Stimulated activated CD8-positive, alpha-beta memory T cell treated with anti-CD3 and anti-CD28 coated beads, Interleukin-12 subunit alpha, Interleukin-12 subunit beta, amount 100 ng/mL, for 1 hour (primary cell): ENCODE measurements around the gene APOBEC3B.
"Not testable (repeated sequence)": the region's sequence is repeated elsewhere in the genome, so short reads cannot be mapped to it uniquely, and the experiment has no call there.

Source experiments
- DNase-seq: peaks from one replicate; pipeline ENCODE4 v3.0.0-alpha.2; 2020; ENCODE audit warnings: low read depth

APOBEC3B gene

DNA sequence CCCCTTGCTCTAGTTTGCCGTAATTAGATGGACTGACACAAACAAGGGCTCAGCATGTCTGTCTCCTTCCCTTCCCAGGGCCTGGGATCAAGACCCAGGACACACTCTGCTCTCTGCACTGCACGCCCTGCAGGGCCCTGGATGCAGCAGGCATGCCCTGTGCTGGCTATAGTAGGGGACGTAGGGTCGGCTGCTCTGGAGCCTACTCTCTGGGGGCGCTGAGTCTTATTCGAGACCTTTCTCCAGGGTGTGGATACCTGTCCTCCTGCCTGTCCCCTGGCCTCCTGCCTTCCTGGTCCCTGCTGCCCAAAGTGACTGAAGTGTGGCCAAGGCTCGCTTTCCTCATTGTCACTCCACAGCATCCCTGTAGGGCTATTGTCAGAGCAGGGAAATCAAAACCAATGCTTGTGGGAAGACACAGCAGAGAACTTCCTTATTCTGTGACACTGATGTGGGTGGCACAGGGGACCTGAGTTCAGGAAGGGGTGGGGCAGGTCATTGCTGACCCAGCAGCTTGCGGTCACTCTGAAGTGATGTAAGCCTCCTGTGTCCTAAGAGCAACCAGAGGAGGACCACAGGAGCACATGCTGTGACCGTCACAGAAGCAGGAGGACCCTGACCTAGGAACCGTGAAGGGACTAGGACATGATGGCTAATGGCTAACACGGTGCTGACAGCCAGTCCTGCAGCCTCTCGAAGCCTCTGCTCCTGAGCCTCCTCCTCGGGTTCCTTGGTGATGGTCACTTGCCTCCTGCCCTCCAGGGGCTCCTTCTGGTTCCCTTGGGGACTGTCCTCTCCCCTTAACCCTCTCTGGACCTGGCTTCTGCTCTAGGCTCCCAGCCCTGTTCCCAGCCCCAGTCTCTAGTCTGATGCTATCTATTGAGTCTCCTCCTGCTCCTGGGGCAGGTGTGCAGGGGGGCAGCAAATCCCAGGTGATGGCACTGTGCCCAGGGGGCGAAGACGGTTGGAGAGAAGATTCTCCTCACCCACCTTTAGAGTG, 14.4 kb upstream of the APOBEC3B start:
- no peak for DNase-seq

DNA sequence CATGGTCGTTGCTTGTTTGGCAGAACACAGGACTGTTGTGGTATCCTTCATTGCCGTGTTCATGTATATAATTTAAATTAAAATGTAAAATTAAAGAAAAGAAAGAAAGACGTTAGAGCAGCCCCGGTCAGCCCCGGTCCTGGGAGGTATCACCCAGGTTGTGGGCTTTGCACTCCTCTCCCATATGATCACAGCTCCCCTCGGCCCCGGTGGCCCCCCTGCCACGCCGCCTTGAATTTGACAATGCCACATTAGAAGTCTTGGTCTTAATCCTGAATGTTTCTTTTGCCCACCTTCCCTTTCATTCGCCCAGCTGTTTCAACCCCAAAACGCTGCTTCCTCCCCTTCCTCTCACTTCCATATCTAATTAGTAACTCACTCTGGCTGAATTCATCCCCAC, 13.3 kb upstream of the APOBEC3B start:
- DNase-seq: no peak

DNA sequence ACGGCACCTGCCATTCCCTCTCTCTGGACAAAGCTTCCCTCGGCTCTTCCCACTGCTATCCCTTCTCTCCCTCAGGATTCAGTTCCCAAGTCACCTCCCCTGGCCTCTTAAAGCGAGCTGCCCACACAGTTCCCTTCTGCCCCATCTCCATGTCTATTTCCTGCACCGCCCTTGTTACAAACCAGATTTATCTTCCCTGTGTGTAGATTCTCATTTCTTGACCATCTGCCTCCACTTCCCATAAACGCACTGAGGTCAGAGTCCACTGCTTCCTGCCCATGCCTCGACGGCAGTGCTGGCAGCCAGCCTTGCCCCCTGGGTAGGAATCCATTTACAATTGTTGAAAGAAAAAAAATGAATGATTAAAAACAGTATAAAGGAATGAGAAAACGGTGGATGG, 11.6 kb upstream of the APOBEC3B start:
- no peak for DNase-seq

DNA sequence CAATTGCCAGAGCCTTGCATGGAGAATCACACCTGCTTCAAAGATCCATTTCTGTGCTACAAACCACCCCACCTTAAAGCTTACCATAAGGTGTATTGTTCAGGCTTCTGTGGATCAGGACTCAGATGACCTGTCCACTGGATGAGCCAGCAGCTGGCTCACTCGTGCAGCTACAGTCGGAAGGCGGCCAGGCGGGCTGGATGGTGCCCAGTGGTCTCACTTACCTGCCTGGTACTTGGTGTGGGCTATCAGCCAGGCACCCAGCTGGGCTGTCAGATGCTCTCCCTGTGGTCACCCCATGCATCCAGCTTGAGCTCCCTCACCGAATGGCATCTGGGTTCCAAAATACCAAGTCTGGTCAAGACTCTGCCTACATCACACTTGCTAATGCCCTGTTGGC, 10.9 kb upstream of the APOBEC3B start:
- no peak for DNase-seq

DNA sequence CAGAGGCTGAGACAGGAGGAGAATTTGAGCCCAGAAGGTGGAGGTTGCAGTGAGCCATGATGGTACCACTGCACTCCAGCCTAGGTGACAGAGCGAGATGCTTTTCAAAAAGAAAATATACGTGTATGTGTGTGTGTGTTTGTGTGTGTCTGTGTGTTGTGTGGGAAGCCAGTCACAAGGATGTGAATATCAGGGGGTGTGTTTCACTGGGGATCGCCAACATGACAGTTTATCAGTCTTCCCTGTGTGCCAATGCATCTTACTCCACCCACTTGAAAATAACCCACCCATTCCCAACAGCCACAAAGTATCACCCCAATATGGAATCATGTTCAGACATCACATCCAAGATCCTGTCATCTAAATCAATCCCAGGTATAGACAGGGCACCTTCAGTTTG, 10.4 kb upstream of the APOBEC3B start:
- no peak for DNase-seq

DNA sequence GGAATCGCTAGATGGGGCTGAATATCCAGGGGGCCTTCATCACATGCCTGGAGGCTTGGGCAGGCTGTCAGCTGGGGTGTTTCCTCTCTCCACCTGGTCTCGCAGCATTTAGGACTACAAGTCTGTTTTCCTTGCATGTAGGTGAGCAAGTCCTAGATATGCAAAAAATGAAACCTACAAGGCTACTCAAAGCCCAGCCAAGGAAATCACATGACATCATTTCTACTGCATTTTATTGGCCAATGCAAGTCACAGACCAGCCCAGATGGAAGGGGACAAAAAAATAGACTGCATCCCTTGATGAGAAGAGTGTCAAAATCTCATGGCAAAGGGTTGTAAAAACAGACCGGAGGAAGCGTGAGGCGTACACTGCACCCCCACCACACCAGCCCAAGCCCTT, 9.6 kb upstream of the APOBEC3B start:
- DNase-seq: no peak

DNA sequence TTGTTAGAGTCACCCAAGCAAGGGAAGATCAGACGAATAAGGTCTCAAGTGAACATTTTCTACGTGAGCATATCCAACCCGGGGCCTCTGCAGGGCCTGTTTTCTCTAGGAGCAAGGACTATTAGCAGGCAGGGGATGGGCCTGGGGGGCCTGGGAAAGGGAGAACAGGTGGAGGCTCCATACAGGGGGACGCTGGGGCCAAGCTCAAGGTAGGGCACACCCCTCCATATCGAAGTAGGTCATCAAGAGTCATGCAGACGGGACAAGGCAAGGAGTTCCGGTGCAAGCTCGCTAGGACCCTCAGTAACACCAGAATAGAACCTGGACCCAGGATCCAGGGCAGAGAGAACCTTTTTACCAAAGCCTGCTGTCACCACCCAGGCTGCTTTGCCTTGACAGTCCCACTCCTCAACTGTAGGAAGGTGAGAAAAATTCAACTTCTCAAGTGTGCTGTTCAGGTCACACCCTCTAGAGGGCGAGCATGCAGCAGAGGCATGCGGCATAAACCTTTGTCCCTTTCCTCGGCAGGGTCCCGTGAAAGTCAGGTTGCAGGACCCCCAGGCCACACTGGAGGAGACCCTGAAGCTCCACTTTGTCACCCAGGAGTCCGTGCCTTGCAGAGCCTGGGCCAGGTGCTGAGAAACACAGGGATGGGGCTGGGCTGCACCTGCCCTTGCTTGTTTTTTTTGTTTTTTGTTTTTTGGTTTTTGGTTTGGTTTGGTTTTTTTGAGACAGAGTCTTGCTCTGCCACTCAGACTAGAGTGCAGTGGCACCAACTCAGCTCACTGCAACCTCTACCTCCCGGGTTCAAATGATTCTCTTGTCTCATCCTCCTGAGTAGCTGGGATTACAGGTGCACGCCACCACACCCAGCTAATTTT, 8.6 kb upstream of the APOBEC3B start:
- peak; percentile 48 for DNase-seq

DNA sequence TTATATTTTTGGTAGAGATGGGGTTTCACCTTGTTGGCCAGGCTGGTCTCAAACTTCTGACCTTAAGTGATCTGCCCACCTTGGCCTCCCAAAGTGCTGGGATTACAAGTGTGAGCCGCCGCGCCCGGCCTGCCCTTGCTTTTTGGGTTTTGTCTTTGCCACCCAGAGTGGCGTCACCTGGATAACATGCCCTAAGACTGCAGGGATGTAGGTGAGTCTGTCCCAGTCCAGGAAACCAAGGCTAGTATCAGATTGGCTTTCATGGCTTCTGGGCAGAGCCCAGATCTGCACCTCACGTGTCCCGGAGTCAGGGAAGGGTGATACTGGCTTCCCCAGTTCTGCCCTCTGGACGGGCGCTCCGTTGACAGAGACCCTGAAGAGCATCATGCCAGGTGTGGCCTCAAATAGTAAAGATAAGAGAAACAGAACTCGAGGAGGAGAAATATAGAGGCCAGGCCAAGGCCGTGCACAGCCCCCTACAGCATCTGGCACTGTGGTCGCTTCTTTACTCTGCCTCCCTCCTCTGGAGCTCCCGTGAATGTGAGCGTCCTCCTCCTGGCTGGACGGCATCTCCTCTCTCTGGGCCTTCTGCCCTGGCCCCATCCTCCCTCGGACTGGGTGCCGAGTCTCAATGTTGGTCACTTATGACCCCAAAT, 7.8 kb upstream of the APOBEC3B start:
- DNase-seq: no peak

DNA sequence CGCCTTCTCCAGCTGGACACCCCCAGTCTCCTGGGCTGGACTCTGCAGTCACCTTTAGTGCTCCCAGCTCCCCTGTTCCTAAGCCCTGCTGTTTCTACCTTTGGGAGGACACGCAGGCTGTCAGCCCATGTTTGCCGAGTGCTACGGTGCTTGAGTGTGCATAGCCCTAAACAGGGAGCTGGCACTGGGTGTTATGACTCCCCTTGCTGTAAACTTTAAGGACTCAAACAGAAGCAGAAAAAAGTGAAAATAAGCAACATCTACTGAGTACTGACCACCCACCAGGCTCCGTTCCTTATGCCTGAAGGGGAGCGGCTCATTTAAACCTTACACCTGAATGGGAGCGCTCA, 7.3 kb upstream of the APOBEC3B start:
- DNase-seq: no peak

DNA sequence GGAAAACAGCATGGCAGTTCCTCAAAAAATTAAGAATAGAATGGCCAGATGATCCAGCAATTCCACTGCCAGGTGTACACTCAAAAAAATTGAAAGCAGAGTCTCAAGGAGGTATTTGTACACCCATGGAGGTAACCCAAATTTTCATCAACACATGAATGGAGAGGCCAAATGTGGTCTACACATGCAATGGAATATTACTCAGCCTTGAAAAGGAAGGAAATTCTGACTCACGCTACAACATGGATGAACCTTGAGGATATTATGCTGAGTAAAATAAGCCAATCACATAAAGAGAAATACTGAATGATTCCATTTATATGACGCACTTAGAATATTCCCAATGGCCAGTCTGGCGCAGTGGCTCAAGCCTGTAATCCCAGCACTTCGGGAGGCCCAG, 4.9 kb upstream of the APOBEC3B start:
- DNase-seq: not testable (repeated sequence)

DNA sequence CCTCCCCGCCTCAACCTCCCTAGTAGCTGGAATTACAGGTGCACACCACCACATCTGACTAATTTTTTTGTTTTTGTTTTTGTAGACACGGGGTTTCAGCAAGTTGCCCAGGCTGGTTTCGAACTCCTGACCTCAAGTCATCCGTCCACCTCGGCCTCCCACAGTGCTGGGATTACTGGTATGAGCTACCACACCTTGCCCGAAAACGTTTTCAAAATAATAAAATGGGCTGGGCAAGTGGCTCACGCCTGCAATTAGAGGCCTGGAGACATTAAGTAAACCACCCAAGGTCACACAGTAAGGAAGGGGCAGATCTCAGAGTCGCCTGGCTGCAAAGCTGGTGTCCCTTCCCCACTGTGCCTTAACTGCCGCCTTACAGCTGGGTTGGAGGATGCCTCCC, 1.6 kb upstream of the APOBEC3B start:
- not testable (repeated sequence) for DNase-seq

DNA sequence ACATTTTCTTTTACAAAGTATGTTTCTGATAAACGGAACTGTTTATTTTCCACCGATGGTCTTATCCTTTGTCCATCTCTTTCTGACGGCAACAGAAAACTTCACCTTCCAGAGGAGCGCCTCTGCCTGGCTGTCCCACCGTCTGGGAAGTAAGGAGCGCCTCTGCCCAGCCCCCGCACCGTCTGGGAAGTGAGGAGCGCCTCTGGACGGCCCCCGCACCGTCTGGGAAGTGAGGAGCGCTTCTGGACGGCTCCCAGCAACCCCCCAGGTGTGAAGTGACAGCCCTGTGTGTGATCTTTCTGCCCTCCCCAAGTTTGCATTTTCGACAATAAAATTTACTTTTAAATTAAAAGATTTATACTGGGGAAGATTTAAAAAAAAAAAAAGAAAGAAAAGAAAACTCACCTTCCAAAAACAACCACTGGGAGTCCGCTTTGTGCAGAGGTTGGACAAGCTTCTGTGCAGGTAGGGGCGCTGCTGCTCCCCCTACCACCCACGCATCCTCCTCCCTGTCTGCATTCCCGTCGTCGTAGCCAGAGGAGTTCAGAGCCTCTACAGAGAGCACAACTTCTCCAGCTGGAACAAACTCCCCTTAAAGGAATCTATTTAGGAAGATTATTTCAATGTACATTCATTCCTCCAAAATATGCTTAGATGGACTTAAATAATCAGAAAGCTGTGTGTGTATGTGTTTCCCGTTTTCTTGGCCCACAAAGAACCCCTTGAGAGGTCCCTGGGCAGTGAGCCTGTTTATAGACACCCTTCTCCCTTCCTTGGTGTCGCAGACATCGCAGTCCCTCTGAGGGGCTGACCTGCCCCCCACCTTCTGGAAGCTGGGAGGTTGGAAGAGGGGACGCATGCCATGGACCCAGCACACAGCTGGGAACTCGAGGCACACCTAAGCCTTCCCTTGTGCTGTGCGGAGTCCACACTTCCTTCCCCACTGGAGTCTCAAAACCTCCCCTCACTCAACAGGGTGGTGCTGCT, 849 bp upstream of the APOBEC3B start:
- DNase-seq: no peak

DNA sequence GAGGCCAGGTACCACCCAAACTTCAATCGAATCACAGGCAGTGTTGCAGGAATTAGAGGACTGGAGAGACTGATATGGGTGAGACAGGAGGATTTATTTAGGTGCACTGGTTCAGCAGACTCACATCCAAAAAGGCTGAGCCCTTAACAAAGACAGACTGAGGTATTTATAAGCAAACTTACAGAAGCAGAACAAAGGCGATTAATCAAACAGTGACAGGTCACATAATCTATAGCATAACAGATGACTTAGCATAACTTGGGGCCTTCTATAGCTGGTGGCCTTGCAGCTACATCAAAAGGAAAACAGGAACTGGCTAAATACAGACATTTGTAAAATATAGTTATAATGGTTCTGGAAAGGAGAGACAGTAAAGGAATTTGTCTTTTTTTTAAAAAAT, 2.1 kb downstream of the APOBEC3B start:
- DNase-seq: no peak

DNA sequence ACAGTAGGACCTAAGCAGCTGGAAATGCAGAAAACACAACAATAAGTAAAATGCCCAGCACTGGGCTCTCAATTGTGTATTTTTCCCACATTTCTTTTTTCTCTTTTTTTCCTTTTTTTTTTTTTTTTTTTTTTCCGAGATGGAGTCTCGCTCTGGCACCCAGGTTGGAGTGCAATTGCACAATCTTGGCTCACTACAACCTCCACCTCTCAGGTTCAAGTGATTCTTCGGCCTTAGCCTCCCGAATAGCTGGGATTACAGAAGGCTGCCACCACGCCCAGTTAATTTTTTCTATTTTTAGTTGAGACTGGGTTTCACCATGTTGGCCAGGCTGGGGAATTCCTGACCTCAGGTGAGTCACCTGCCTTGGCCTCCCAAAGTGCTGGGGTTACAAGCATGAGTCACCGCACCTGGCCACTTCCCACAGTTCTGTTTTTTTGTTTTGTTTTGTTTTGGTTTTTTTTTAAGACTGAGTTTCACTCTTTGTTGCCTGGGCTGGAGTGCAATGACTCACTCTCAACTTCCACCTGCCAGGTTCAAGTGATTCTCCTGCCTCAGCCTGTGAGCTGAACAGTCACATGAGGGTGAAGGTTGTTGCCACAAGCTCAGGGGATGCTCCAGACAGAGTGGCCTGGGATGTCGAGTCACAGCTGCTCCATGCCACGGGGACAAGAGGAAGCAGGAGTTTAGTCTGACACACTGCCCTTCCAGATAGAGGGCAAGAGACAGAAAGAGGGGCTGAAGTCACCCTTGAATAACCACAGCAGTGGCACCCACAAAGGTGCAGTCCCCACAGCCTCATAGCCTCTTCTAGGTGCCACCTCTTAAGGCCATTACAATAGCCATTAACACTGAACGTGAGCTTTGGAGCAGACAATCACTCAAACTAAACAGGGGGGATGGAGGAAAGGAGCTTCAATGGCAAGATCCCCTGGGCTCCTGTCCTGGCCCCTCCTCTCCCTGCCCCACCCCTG, 2.9 kb downstream of the APOBEC3B start:
- peak; percentile 71 for DNase-seq

DNA sequence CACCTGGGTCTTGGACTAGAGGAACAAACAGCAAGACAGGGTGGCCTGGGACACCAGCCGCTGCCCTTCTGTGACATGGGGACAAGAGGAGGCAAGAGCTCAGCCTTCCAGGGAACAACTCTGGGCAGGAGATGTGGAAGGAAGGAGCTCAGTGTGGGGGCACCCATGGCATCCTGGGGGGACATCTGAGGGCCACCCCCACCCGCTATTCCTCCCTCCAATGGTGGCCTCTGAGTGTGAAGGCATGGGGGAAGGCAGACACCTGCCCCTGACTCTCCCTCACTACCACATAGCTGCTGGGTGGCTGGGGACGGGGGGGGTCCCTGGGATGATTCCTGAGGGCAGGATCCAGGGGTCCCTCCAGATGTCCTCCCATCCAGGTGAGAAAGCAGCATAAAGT, 4.5 kb downstream of the APOBEC3B start:
- no peak for DNase-seq

DNA sequence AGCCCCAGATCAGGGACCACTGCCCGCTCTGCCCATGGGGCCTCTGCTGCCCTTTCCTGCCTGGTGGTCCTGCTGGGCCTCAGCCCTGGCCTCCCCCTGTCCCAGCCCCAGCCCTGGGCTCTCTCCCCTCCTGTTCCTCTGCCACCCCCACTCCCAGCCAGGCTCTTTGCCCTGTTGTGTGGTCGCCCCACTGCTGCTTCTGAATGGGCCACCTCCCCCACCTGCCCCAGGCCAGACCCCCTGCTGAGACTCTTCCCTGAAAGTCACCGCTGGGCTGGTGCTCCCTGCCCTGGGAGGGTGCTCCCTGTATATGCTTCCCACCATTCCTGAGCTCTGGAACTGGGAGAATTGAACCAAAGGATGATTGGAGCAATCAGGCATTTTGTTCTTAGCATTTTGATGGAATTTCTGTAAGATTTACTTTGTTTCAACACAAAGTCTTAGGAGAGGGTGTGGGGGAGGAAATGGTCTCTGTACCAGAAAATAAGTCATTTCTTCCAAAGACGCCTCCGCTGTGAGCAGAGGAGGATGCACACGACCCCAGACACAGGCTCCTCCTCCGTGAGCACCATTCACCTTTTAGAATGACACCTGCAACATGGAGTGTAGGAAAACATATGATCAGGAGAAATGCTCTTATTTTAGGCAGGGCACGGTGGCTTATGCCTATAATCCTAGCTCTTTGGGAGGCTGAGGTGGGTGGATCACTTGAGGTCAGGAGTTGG, 5.2 kb downstream of the APOBEC3B start:
- DNase-seq: no peak

DNA sequence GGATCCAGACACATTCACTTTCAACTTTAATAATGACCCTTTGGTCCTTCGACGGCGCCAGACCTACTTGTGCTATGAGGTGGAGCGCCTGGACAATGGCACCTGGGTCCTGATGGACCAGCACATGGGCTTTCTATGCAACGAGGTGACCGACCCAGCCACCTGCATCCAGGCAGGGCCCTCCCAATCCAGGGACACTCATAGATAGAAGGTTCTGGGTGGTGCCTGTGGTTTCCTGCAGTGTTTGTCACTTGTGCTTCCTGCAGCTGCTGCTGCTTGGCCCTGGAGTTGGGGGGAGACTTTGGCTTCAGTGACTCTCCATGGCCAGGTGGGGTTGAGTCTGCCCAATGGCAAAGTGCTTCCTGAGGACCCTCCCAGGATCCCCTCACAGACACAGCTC, 7.3 kb downstream of the APOBEC3B start:
- no peak for DNase-seq

DNA sequence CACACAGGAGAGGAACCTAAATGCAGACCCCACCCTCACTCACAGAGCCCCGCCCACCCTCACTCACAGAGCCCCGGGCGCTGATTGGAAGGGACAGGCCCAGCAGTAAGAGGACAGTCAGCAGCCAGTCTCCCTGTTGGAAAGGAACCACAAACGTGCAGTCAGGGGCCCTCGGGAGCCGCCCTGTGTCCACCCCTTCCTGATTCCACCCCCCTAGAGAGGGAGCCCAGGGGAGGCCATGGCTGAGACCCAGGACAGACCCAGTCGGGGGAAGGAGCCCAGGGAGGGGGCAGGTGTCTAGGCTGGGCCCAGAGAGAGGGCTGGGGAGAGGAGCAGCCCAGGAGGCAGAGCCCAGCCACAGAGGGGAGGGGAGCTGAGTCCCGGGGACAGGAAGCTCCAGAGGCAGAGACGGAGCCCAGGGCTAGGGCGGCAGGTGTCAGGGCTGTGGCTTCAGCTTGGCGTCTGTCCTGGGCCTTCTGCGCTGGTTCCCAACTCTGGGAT, 10.8 kb downstream of the APOBEC3B start:
- not testable (repeated sequence) for DNase-seq

DNA sequence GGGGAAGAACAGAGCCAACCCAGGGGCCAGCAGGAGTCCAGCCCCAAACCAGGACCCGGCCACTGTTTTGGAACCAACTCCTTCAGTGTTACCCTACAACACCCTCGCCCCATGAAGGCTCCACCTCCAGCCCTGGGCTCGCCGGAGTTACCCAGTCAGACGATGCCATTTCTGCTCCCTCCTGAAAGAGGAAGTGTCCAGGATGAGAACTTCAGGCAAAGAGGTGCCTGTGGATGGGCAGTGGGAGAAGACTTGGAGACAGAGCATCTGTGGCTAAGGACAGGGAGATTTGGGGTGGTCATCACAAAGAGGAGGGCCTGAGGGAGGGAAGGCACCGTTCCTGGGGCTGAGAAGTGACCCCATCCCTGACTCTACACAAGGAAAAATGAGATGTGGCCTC, 14.0 kb downstream of the APOBEC3B start:
- no peak for DNase-seq
